ENCODE results near the gene MMP11.

The MMP11 gene

GRCh38 chr22:23754980-23755636 lies 17.5 kb upstream of the MMP11 start:
- no peak overlapping the region for H3K27ac ChIP-seq (ENCODE audit: low read depth, low read length)
- H2BK15ac ChIP-seq (replicated peaks; ENCODE audit: low read depth): no peak overlapping the region
- no peaks in the 10 kb centered on the region for H3K27me3 ChIP-seq (ENCODE audit: insufficient read depth, low read length, poor library complexity)
- H2BK5ac ChIP-seq (ENCODE audit: low read length): no peak overlapping the region
- H3K18ac ChIP-seq (ENCODE audit: low read length): no peak overlapping the region
- H3K4ac ChIP-seq (ENCODE audit: low read depth, low read length): no peak overlapping the region
- no peak overlapping the region for H4K5ac ChIP-seq (ENCODE audit: low read length)
- no peak for DNase-seq
- WGBS (ENCODE audit: extremely low coverage, insufficient coverage, low lambda C conversion rate): no CpG with 5 or more reads among the region's 6 CpGs
- H3K4me3 ChIP-seq (ENCODE audit: low read length): no peak overlapping the region
- no peak overlapping the region for H4K8ac ChIP-seq (ENCODE audit: low read depth, low read length)
- H3K36me3 ChIP-seq (ENCODE audit: control insufficient read depth, insufficient read depth, low read length): no peaks in the 10 kb centered on the region
- H3K4me1 ChIP-seq (ENCODE audit: control insufficient read depth, low read depth, low read length): no peaks in the 10 kb centered on the region
- no peak overlapping the region for H3K9ac ChIP-seq (ENCODE audit: low read length)
- no peak overlapping the region for H3K4me2 ChIP-seq (ENCODE audit: low read length)
- no peak overlapping the region for H2AK5ac ChIP-seq (ENCODE audit: low read length)
- no peaks in the 10 kb centered on the region for H3K79me2 ChIP-seq (ENCODE audit: control insufficient read depth, insufficient read depth, low read length)
- no peak overlapping the region for H3K56ac ChIP-seq (ENCODE audit: low read length)
- no peak overlapping the region for H3K23ac ChIP-seq (ENCODE audit: low read length)
- no peak overlapping the region for H2BK120ac ChIP-seq (ENCODE audit: low read depth, low read length)
- no peaks in the 10 kb centered on the region for H3K79me1 ChIP-seq (ENCODE audit: low read length)

- H3K27me3 ChIP-seq (ENCODE audit: insufficient read depth, low read length, poor library complexity): no peaks in the 10 kb centered on the region
- no peak overlapping the region for H3K4ac ChIP-seq (ENCODE audit: low read depth, low read length)
- no peak overlapping the region for H4K5ac ChIP-seq (ENCODE audit: low read length)
- no peak overlapping the region for H4K8ac ChIP-seq (ENCODE audit: low read depth, low read length)
- no peak overlapping the region for H2AK5ac ChIP-seq (ENCODE audit: low read length)
- no peak overlapping the region for H3K18ac ChIP-seq (ENCODE audit: low read length)
- no peak overlapping the region for H3K9ac ChIP-seq (ENCODE audit: low read length)
- no peak overlapping the region for H2BK120ac ChIP-seq (ENCODE audit: low read depth, low read length)
- H3K4me2 ChIP-seq (ENCODE audit: low read length): no peak overlapping the region
- H3K4me1 ChIP-seq (ENCODE audit: control insufficient read depth, low read depth, low read length): no peaks in the 10 kb centered on the region
- no peak overlapping the region for H2BK15ac ChIP-seq (replicated peaks; ENCODE audit: low read depth)
- no CpG with 5 or more reads among the region's 8 CpGs for WGBS (ENCODE audit: extremely low coverage, insufficient coverage, low lambda C conversion rate)
- no peaks in the 10 kb centered on the region for H3K36me3 ChIP-seq (ENCODE audit: control insufficient read depth, insufficient read depth, low read length)
- H3K4me3 ChIP-seq (ENCODE audit: low read length): no peak overlapping the region
- H2BK5ac ChIP-seq (ENCODE audit: low read length): no peak overlapping the region
- no peak overlapping the region for H3K23ac ChIP-seq (ENCODE audit: low read length)
- H3K27ac ChIP-seq (ENCODE audit: low read depth, low read length): no peak overlapping the region
- no peak for DNase-seq
- no peak overlapping the region for H3K56ac ChIP-seq (ENCODE audit: low read length)
- no peaks in the 10 kb centered on the region for H3K79me2 ChIP-seq (ENCODE audit: control insufficient read depth, insufficient read depth, low read length)
- no peaks in the 10 kb centered on the region for H3K79me1 ChIP-seq (ENCODE audit: low read length)
Observed at GRCh38 chr22:23755711-23756110, 16.9 kb upstream of the MMP11 start.

GRCh38 chr22:23756891-23757290 lies 15.8 kb upstream of the MMP11 start:
- H3K27me3 ChIP-seq (ENCODE audit: insufficient read depth, low read length, poor library complexity): no peaks in the 10 kb centered on the region
- H2BK15ac ChIP-seq (replicated peaks; ENCODE audit: low read depth): no peak overlapping the region
- no peaks in the 10 kb centered on the region for H3K79me2 ChIP-seq (ENCODE audit: control insufficient read depth, insufficient read depth, low read length)
- no peak overlapping the region for H3K18ac ChIP-seq (ENCODE audit: low read length)
- H3K23ac ChIP-seq (ENCODE audit: low read length): no peak overlapping the region
- H3K36me3 ChIP-seq (ENCODE audit: control insufficient read depth, insufficient read depth, low read length): no peaks in the 10 kb centered on the region
- no peaks in the 10 kb centered on the region for H3K79me1 ChIP-seq (ENCODE audit: low read length)
- no peak for DNase-seq
- H3K4ac ChIP-seq (ENCODE audit: low read depth, low read length): no peak overlapping the region
- H2BK120ac ChIP-seq (ENCODE audit: low read depth, low read length): no peak overlapping the region
- H3K4me1 ChIP-seq (ENCODE audit: control insufficient read depth, low read depth, low read length): no peaks in the 10 kb centered on the region
- H2BK5ac ChIP-seq (ENCODE audit: low read length): no peak overlapping the region
- H3K4me2 ChIP-seq (ENCODE audit: low read length): no peak overlapping the region
- H2AK5ac ChIP-seq (ENCODE audit: low read length): no peak overlapping the region
- no peak overlapping the region for H3K9ac ChIP-seq (ENCODE audit: low read length)
- no peak overlapping the region for H4K8ac ChIP-seq (ENCODE audit: low read depth, low read length)
- no peak overlapping the region for H4K5ac ChIP-seq (ENCODE audit: low read length)
- no peak overlapping the region for H3K56ac ChIP-seq (ENCODE audit: low read length)
- no peak overlapping the region for H3K4me3 ChIP-seq (ENCODE audit: low read length)
- H3K27ac ChIP-seq (ENCODE audit: low read depth, low read length): no peak overlapping the region
- WGBS (ENCODE audit: extremely low coverage, insufficient coverage, low lambda C conversion rate): no CpG with 5 or more reads among the region's 4 CpGs

- Histone ChIP-seq H2BK15ac (replicated peaks; ENCODE audit: low read depth) (no peak overlapping the region), H3K4me2 (ENCODE audit: low read length) (no peak overlapping the region), H3K27ac (ENCODE audit: low read depth, low read length) (no peak overlapping the region), H3K56ac (ENCODE audit: low read length) (no peak overlapping the region), H3K4ac (ENCODE audit: low read depth, low read length) (no peak overlapping the region), H3K79me2 (ENCODE audit: control insufficient read depth, insufficient read depth, low read length) (no peaks in the 10 kb centered on the region), H3K4me1 (ENCODE audit: control insufficient read depth, low read depth, low read length) (peaks cover 10% of the 10 kb centered on the region), H3K4me3 (ENCODE audit: low read length) (no peak overlapping the region), H3K9ac (ENCODE audit: low read length) (no peak overlapping the region), H2BK5ac (ENCODE audit: low read length) (no peak overlapping the region), H4K8ac (ENCODE audit: low read depth, low read length) (no peak overlapping the region), H3K18ac (ENCODE audit: low read length) (no peak overlapping the region), H2BK120ac (ENCODE audit: low read depth, low read length) (no peak overlapping the region), H2AK5ac (ENCODE audit: low read length) (no peak overlapping the region), H3K79me1 (ENCODE audit: low read length) (no peaks in the 10 kb centered on the region), H3K27me3 (ENCODE audit: insufficient read depth, low read length, poor library complexity) (no peaks in the 10 kb centered on the region), H3K36me3 (ENCODE audit: control insufficient read depth, insufficient read depth, low read length) (no peaks in the 10 kb centered on the region), H4K5ac (ENCODE audit: low read length) (no peak overlapping the region), H3K23ac (ENCODE audit: low read length) (no peak overlapping the region)
- WGBS (ENCODE audit: extremely low coverage, insufficient coverage, low lambda C conversion rate): no CpG with 5 or more reads among the region's 4 CpGs
- no peak for DNase-seq
Observed at GRCh38 chr22:23759566-23759965, 13.1 kb upstream of the MMP11 start.

GRCh38 chr22:23760056-23760455 lies 12.6 kb upstream of the MMP11 start:
- Histone ChIP-seq H2BK120ac (ENCODE audit: low read depth, low read length) (no peak overlapping the region), H3K36me3 (ENCODE audit: control insufficient read depth, insufficient read depth, low read length) (no peaks in the 10 kb centered on the region), H3K4me1 (ENCODE audit: control insufficient read depth, low read depth, low read length) (peaks cover 10% of the 10 kb centered on the region), H2BK15ac (replicated peaks; ENCODE audit: low read depth) (no peak overlapping the region), H3K23ac (ENCODE audit: low read length) (no peak overlapping the region), H3K4ac (ENCODE audit: low read depth, low read length) (no peak overlapping the region), H2AK5ac (ENCODE audit: low read length) (no peak overlapping the region), H3K27ac (ENCODE audit: low read depth, low read length) (no peak overlapping the region), H3K4me3 (ENCODE audit: low read length) (no peak overlapping the region), H3K9ac (ENCODE audit: low read length) (no peak overlapping the region), H4K5ac (ENCODE audit: low read length) (no peak overlapping the region), H3K4me2 (ENCODE audit: low read length) (no peak overlapping the region), H4K8ac (ENCODE audit: low read depth, low read length) (no peak overlapping the region), H3K27me3 (ENCODE audit: insufficient read depth, low read length, poor library complexity) (no peaks in the 10 kb centered on the region), H3K56ac (ENCODE audit: low read length) (no peak overlapping the region), H2BK5ac (ENCODE audit: low read length) (no peak overlapping the region), H3K79me2 (ENCODE audit: control insufficient read depth, insufficient read depth, low read length) (no peaks in the 10 kb centered on the region), H3K18ac (ENCODE audit: low read length) (no peak overlapping the region), H3K79me1 (ENCODE audit: low read length) (no peaks in the 10 kb centered on the region)
- DNase-seq: no peak
- WGBS (ENCODE audit: extremely low coverage, insufficient coverage, low lambda C conversion rate): no CpG with 5 or more reads among the region's 6 CpGs

Measured in mesendoderm (in vitro differentiated cells).